GM12864 (cell line): Measurements from ENCODE around the gene PRODH2.

Experiments used
- DNase-seq: peaks from one replicate; pipeline ENCODE4 v3.0.0-alpha.2; 2011; ENCODE audit warnings: low read depth
- H3K4me3 ChIP-seq: 2 replicates; pipeline ENCODE4 v1.5.1; 2011; ENCODE audit warnings: mild to moderate bottlenecking, low read depth, low read length, control low read depth
- TF ChIP-seq, protein P1 (sequence below): IDR thresholded peaks from 2 replicates; pipeline ENCODE4 v1.5.1; 2011; ENCODE audit warnings: low read depth, mild to moderate bottlenecking, moderate library complexity, low read length, control low read depth, inconsistent platforms; ENCODE audit errors: missing control alignments

Gene PRODH2

GRCh38 chr19:35783469-35784434, 28.9 kb downstream of the PRODH2 start:
- H3K4me3 ChIP-seq: no peak overlapping the region
- no peak for DNase-seq
- TF ChIP-seq, protein P1, sequence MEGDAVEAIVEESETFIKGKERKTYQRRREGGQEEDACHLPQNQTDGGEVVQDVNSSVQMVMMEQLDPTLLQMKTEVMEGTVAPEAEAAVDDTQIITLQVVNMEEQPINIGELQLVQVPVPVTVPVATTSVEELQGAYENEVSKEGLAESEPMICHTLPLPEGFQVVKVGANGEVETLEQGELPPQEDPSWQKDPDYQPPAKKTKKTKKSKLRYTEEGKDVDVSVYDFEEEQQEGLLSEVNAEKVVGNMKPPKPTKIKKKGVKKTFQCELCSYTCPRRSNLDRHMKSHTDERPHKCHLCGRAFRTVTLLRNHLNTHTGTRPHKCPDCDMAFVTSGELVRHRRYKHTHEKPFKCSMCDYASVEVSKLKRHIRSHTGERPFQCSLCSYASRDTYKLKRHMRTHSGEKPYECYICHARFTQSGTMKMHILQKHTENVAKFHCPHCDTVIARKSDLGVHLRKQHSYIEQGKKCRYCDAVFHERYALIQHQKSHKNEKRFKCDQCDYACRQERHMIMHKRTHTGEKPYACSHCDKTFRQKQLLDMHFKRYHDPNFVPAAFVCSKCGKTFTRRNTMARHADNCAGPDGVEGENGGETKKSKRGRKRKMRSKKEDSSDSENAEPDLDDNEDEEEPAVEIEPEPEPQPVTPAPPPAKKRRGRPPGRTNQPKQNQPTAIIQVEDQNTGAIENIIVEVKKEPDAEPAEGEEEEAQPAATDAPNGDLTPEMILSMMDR: no peak

GRCh38 chr19:35782589-35782988, 30.1 kb downstream of the PRODH2 start:
- H3K4me3 ChIP-seq: no peak overlapping the region

DNA sequence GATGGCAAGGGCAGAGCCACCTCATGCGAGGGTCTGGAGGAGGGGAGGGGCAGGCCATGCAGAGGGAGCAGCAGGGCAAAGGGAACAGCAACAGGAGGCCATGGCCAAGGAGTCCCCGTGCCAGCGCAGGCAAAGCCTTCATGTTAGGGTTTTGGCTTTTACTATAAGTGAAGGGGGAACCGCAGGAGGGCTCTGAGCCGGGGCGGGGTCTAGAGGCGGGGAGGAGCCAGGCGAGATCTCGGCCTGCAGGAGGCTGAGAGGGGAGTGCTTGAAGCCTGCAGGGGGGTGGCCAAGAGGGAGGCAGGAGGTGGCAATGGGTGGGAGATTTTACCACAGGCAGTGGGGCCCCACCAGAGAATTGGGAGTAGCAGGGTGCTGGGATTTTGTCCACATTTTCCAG, 31.0 kb downstream of the PRODH2 start:
- H3K4me3 ChIP-seq: no peak overlapping the region
- TF ChIP-seq, protein P1: no peak
- DNase-seq: no peak

More at GRCh38 chr19:35782589-35782988, 30.1 kb downstream of the PRODH2 start:
- TF ChIP-seq, protein P1: no peak
- no peak for DNase-seq

DNA sequence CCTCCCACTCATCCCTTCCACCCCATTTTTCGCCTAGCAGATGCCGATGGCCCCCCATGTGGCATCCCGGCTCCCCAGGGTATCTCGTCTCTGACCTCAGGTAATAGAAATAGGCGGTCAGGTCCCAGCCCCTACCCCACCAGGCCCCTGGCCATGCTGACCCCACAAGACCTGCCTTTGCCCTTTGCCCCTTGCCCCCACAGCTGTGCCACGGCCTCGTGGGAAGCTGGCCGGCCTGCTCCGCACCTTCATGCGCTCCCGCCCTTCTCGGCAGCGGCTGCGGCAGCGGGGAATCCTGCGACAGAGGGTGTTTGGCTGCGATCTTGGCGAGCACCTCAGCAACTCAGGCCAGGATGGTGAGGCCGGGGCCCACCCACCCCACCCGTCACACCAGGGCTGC, 31.9 kb downstream of the PRODH2 start:
- TF ChIP-seq, protein P1: no peak
- DNase-seq: no peak
- H3K4me3 ChIP-seq: no peak overlapping the region

- TF ChIP-seq, protein P1: no peak
- DNase-seq: no peak
These were observed 32.6 kb downstream of the PRODH2 start for GRCh38 chr19:35780058-35780457.

DNA sequence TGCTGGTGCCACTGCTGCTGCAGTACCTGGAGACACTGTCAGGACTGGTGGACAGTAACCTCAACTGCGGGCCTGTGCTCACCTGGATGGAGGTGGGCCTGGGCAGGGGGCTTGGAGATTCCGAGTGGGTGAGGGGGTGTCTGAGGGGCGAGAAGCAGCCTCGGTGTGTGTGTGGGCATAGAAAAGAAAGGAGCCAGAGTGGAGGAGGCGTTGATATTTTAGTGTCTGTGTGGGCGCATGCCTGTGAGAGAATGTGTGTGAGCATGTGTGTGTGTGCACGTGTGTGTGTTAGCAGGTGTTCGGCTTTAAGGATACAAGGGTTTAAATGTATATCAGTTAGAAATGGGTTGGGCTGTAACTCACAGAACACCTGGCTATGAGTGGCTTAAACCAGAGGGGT, 33.6 kb downstream of the PRODH2 start:
- no peak overlapping the region for H3K4me3 ChIP-seq
- TF ChIP-seq, protein P1: no peak
- DNase-seq: no peak

More at GRCh38 chr19:35780058-35780457, 32.6 kb downstream of the PRODH2 start:
- no peak overlapping the region for H3K4me3 ChIP-seq
